HUES6 (cell line): ENCODE results near the gene DUS1L.

ENCODE experiments used
- H3K27ac ChIP-seq: 2 replicates; pipeline ENCODE4 v1.7.0; 2013; ENCODE audit warnings: low read depth, mild to moderate bottlenecking, low read length, inconsistent platforms
- H3K27me3 ChIP-seq: 2 replicates; pipeline ENCODE4 v1.6.1; 2013; ENCODE audit warnings: low read length; ENCODE audit not compliant: control insufficient read depth, insufficient read depth
- H3K36me3 ChIP-seq: 2 replicates; pipeline ENCODE4 v1.6.1; 2013; ENCODE audit warnings: low read length; ENCODE audit not compliant: control insufficient read depth, insufficient read depth
- H3K4me1 ChIP-seq: 2 replicates; pipeline ENCODE4 v1.6.1; 2013; ENCODE audit warnings: low read length; ENCODE audit not compliant: control insufficient read depth, insufficient read depth
- H3K4me3 ChIP-seq: 2 replicates; pipeline ENCODE4 v1.5.1; 2013; ENCODE audit warnings: low read depth, low read length
- H3K9ac ChIP-seq: one replicate; pipeline ENCODE4 v1.6.1; 2013; ENCODE audit warnings: mild to moderate bottlenecking, low read length
- H3K9me3 ChIP-seq: 2 replicates; pipeline ENCODE4 v1.6.1; 2013; ENCODE audit warnings: low read depth, low read length; ENCODE audit not compliant: control insufficient read depth, insufficient read depth

Gene DUS1L

DNA sequence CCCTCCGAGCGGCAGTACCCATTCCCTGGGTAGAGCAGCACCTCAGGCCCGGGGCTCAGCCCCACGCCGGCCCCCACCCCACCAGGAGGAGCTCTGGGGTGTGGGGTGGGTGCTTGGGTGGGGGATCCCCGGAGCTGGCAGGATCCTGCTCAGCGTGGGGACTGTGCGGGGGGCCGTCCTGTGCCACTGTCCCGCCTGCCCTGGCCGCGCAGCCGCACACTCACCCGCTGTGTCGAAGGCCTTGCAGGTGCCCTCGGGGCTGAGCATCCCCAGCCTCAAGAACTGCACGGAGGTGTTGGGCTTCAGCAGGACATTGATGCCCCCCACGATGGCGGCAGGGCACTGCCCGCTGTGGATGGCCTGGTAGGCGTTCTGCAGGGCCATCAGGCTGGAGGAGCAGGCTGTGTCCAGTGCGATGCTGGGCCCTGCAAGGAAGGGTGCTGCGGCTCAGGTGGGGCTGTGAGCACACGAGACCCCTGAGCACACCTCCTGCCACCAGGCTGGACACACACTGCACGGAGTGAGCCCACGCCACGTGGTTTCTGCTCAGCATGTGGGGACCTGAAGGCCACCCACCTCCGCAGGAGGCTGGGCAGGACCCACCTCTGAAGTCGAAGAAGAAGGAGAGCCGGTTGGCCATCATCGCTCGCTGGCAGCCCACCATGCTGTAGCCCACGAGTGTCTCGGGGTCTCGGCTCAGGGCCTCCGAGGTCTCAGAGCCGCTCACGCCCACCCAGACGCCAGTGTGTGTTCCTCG is 27.6 kb upstream of the DUS1L start:
- Histone ChIP-seq H3K27ac (no peak overlapping the region), H3K4me3 (no peak overlapping the region), H3K27me3 (no peaks in the 10 kb centered on the region)

DNA sequence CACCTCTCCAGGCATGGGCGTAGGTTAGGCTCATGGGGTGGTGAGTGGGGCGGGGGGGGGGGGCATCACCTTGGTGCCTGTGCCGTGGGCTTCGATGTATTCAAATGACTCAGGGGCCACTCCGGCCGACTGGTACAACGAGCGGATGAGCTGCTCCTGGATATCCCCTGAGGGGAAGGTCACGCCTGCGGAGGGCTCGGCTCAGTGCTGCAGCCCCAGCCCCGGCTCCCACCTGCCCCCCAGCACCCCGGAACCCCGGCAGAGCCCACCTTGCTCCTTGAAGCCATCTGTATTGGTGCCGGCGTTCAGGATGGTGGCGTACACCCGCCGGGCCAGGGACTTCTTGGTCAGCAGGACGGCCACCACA is 27.0 kb upstream of the DUS1L start:
- H3K4me3 ChIP-seq = no peak overlapping the region
- H3K9ac ChIP-seq = no peak overlapping the region
- no peak overlapping the region for H3K27ac ChIP-seq
- no peaks in the 10 kb centered on the region for H3K9me3 ChIP-seq
- peaks cover 89% of the 10 kb centered on the region for H3K36me3 ChIP-seq
- H3K4me1 ChIP-seq = peaks cover 15% of the 10 kb centered on the region
- no peaks in the 10 kb centered on the region for H3K27me3 ChIP-seq

More for the DNA sequence above, 27.6 kb upstream of the DUS1L start:
- H3K36me3 ChIP-seq = peaks cover 83% of the 10 kb centered on the region
- H3K4me1 ChIP-seq = peaks cover 15% of the 10 kb centered on the region
- H3K9ac ChIP-seq = no peak overlapping the region
- H3K9me3 ChIP-seq = no peaks in the 10 kb centered on the region

- no peak overlapping the region for H3K4me3 ChIP-seq
- peaks cover 94% of the 10 kb centered on the region for H3K36me3 ChIP-seq
- peaks cover 15% of the 10 kb centered on the region for H3K4me1 ChIP-seq
- H3K9ac ChIP-seq = no peak overlapping the region
- H3K27me3 ChIP-seq = no peaks in the 10 kb centered on the region
- H3K9me3 ChIP-seq = no peaks in the 10 kb centered on the region
- H3K27ac ChIP-seq = no peak overlapping the region
Observed at GRCh38 chr17:82092094-82092586, 26.5 kb upstream of the DUS1L start.

DNA sequence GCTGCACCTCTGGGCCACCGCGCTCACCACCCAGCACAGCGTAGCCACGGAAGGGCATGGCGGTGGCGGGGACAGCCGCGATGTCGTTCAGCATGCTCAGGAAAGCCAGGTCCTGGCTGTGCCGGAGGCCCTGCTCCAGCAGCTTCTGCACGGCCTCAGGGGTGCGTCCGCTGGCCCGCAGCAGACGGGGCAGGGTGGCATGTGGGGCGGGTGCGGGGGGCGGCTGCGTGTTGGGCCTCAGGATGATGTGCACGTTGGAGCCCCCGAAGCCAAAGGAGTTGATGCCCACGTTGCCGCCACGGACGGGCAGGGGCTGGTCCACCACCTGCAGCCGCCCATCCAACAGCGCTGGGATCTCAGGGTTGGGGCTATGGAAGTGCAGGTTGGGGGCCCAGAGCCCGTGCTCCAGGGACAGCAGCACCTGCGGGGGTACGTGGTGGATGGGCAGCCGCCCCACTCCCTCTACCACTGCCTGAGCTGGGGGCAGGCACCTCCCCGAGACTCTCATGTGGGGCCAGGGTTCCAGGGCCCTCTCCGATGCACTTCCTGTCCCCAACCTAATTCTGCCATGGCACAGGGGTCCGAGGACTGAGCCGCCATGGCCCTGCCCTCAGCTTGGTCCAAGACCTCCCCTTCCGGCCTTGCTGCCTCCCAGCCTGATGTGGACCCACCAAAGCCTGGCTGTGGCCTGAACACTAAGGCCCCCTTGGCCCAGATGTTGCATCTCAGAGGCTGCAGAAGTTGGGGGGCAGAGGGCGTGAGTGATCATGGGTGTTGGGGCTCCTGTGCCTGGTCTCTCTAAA is 25.9 kb upstream of the DUS1L start:
- no peaks in the 10 kb centered on the region for H3K9me3 ChIP-seq
- peaks cover 96% of the 10 kb centered on the region for H3K36me3 ChIP-seq
- no peak overlapping the region for H3K9ac ChIP-seq
- H3K27ac ChIP-seq = no peak overlapping the region
- no peak overlapping the region for H3K4me3 ChIP-seq
- peaks cover 9% of the 10 kb centered on the region; the same call in 1 of the 2 replicates for H3K4me1 ChIP-seq
- no peaks in the 10 kb centered on the region for H3K27me3 ChIP-seq

- Histone ChIP-seq H3K36me3 (peaks cover 96% of the 10 kb centered on the region), H3K27ac (no peak overlapping the region), H3K9ac (no peak overlapping the region), H3K27me3 (no peaks in the 10 kb centered on the region), H3K4me3 (no peak overlapping the region), H3K4me1 (peaks cover 1% of the 10 kb centered on the region; the same call in 1 of the 2 replicates), H3K9me3 (no peaks in the 10 kb centered on the region)
Observed at GRCh38 chr17:82090549-82091263, 25.1 kb upstream of the DUS1L start.

GRCh38 chr17:82089723-82090548 is 24.3 kb upstream of the DUS1L start:
- peaks cover 96% of the 10 kb centered on the region for H3K36me3 ChIP-seq

GRCh38 chr17:82088838-82089722 is 23.5 kb upstream of the DUS1L start:
- Histone ChIP-seq H3K4me1 (no peaks in the 10 kb centered on the region), H3K9ac (no peak overlapping the region), H3K27me3 (no peaks in the 10 kb centered on the region), H3K27ac (no peak overlapping the region), H3K36me3 (peaks cover 99% of the 10 kb centered on the region), H3K4me3 (no peak overlapping the region), H3K9me3 (no peaks in the 10 kb centered on the region)

More at GRCh38 chr17:82089723-82090548, 24.3 kb upstream of the DUS1L start:
- Histone ChIP-seq H3K9ac (no peak overlapping the region), H3K4me1 (no peaks in the 10 kb centered on the region), H3K9me3 (no peaks in the 10 kb centered on the region), H3K4me3 (no peak overlapping the region), H3K27ac (no peak overlapping the region), H3K27me3 (no peaks in the 10 kb centered on the region)

DNA sequence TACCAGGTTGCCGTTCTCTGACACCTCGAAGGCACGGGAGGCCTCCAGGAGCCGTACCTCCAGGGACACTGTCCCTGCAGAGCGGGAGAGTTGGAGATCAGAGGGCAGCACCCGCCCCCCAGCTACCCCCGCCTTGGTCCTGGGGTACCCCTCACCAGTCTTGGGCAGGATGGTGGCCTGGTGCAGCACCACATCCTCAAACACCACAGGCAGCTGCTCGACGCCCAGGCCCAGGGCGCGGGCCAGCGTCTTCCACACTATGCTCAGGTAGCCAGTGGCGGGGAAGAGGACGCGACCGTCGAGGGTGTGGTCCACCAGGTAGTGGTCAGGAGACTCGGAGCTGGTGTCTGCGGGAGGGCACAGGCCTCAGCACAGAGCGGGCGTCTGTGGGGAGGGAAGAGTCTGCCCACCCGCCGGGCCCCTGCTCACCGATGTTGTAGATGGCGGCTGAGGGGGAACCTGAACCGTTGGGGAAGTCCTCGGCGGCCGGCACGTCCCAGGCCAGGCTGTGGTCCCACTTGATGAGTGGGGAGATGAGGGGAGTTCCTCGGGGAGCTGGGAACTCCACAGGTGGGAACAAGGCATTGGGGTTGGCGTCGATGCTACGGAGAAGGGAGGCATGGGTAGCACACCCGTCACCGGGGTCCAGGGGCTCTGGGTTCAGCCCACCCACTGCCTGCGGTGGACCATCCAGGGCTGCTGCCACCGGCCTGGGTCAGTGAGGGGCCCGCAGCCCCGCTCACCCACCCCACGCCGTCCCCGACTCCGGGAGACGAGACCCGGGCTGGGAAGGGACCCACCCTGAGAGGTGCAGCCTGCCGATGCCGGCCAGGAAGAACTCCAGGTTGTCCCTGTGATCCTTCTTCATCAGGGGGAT is 22.6 kb upstream of the DUS1L start:
- no peak overlapping the region for H3K4me3 ChIP-seq
- H3K36me3 ChIP-seq = peaks cover 100% of the 10 kb centered on the region
- no peak overlapping the region for H3K9ac ChIP-seq
- no peaks in the 10 kb centered on the region for H3K4me1 ChIP-seq
- H3K9me3 ChIP-seq = no peaks in the 10 kb centered on the region
- no peaks in the 10 kb centered on the region for H3K27me3 ChIP-seq
- H3K27ac ChIP-seq = no peak overlapping the region
